HEK293 (cell line): ENCODE data around the gene ACTRT2.

Experiments
- CTCF ChIA-PET: fragments of 350-600 bp; formaldehyde crosslinking; extraction: SDS; loops from one replicate; lab custom pipeline; 2021; ENCODE audit warnings: antibody characterized with exemption; lab: Yijun Ruan, JAX
- POLR2A ChIA-PET: fragments of 300-600 bp; formaldehyde crosslinking; extraction: SDS; loops from one replicate; lab custom pipeline; 2020; ENCODE audit warnings: antibody characterized with exemption, inconsistent platforms; lab: Yijun Ruan, JAX
- H3K27ac ChIP-seq: fragments of 200-500 bp; sonication (Bioruptor generic); 2 replicates; pipeline ENCODE4 v1.5.1; 2014; ENCODE audit warnings: low read depth, low read length, control low read depth, inconsistent platforms; ENCODE audit errors: extremely low read depth
- H3K36me3 ChIP-seq, 2 experiments: fragments of 200-500 bp in 1 of 2; sonication (Bioruptor generic) in 1 of 2; 1 replicate in 1 of 2; 2 replicates in 1 of 2; pipeline ENCODE4 v1.5.1; 2014 to 2017; ENCODE audit warnings: inconsistent platforms in 2 of 2, low read length in 2 of 2; ENCODE audit not compliant: control insufficient read depth in 2 of 2, insufficient read depth in 1 of 2
- H3K4me1 ChIP-seq: fragments of 200-500 bp; sonication (Bioruptor generic); 2 replicates; pipeline ENCODE4 v1.5.1; 2014; ENCODE audit warnings: mild to moderate bottlenecking, low read length, inconsistent platforms; ENCODE audit not compliant: control insufficient read depth, insufficient read depth
- H3K4me3 ChIP-seq: 2 replicates; pipeline ENCODE4 v1.5.1; 2011; ENCODE audit warnings: low read depth, mild to moderate bottlenecking, control low read depth, low read length, moderate library complexity
- H3K9me3 ChIP-seq: fragments of 200-500 bp; sonication (Bioruptor generic); 2 replicates; pipeline ENCODE4 v1.5.1; 2014; ENCODE audit warnings: low read depth, low read length, inconsistent platforms; ENCODE audit not compliant: control insufficient read depth, insufficient read depth
- HOXA7 ChIP-seq: sonication (generic); formaldehyde crosslinking; IDR thresholded peaks from 2 replicates; pipeline ENCODE4 v1.8.1; 2022; ENCODE audit warnings: missing genetic modification reagents, borderline replicate concordance
- HOXC10 ChIP-seq: sonication (generic); formaldehyde crosslinking; IDR thresholded peaks from 2 replicates; pipeline ENCODE4 v1.8.1; 2023; ENCODE audit warnings: mild to moderate bottlenecking, missing genetic modification reagents
- KLF10 ChIP-seq: fragments of 450-650 bp; IDR thresholded peaks from 2 replicates; pipeline ENCODE4 v1.5.1; 2018; ENCODE audit warnings: missing biosample characterization, mild to moderate bottlenecking, missing genetic modification characterization
- KLF9 ChIP-seq: fragments of 450-650 bp; formaldehyde crosslinking; IDR thresholded peaks from 2 replicates; pipeline ENCODE4 v1.5.1; 2016; ENCODE audit warnings: missing biosample characterization, missing genetic modification characterization, low read depth
- MEIS1 ChIP-seq: sonication (generic); formaldehyde crosslinking; IDR thresholded peaks from 2 replicates; pipeline ENCODE4 v1.8.1; 2022; ENCODE audit warnings: missing genetic modification reagents, mild to moderate bottlenecking, borderline replicate concordance
- MYNN ChIP-seq: fragments of 450-650 bp; formaldehyde crosslinking; IDR thresholded peaks from 2 replicates; pipeline ENCODE4 v1.5.1; 2016; ENCODE audit warnings: missing biosample characterization, missing genetic modification characterization, borderline replicate concordance
- RBAK ChIP-seq: fragments of 450-650 bp; formaldehyde crosslinking; IDR thresholded peaks from 2 replicates; pipeline ENCODE4 v1.5.1; 2016; ENCODE audit warnings: missing biosample characterization, missing genetic modification characterization
- SETDB1 ChIP-seq: IDR thresholded peaks from one replicate; pipeline ENCODE4 v1.6.1; 2017; ENCODE audit warnings: mild to moderate bottlenecking, low read length, moderate library complexity, mixed read lengths; ENCODE audit not compliant: insufficient read length
- SP2 ChIP-seq: fragments of 450-650 bp; formaldehyde crosslinking; IDR thresholded peaks from 2 replicates; pipeline ENCODE4 v1.5.1; 2016; ENCODE audit warnings: missing biosample characterization, missing genetic modification characterization
- TCF7L2 ChIP-seq: IDR thresholded peaks from 2 replicates; pipeline ENCODE4 v1.6.1; 2011; ENCODE audit warnings: low read depth, mild to moderate bottlenecking, inconsistent platforms, low read length, moderate library complexity, borderline replicate concordance
- TRIM28 ChIP-seq: IDR thresholded peaks from 2 replicates; pipeline ENCODE4 v1.6.1; 2011; ENCODE audit warnings: low read length, control low read depth, borderline replicate concordance
- ZBTB11 ChIP-seq: fragments of 450-650 bp; formaldehyde crosslinking; conservative IDR thresholded peaks from 2 replicates; pipeline ENCODE4 v1.5.1; 2016; ENCODE audit warnings: low read depth, missing biosample characterization, missing genetic modification characterization
- ZFP41 ChIP-seq: fragments of 450-650 bp; formaldehyde crosslinking; IDR thresholded peaks from 2 replicates; pipeline ENCODE4 v1.5.1; 2016; ENCODE audit warnings: missing biosample characterization, missing genetic modification characterization, borderline replicate concordance
- ZNF10 ChIP-seq: fragments of 450-650 bp; formaldehyde crosslinking; IDR thresholded peaks from 2 replicates; pipeline ENCODE4 v1.5.1; 2017; ENCODE audit warnings: missing biosample characterization, missing genetic modification characterization
- ZNF280C ChIP-seq: fragments of 450-650 bp; formaldehyde crosslinking; IDR thresholded peaks from 2 replicates; pipeline ENCODE4 v1.5.1; 2016; ENCODE audit warnings: missing biosample characterization, missing genetic modification characterization
- ZNF292 ChIP-seq: fragments of 450-650 bp; formaldehyde crosslinking; IDR thresholded peaks from 2 replicates; pipeline ENCODE4 v1.5.1; 2016; ENCODE audit warnings: low read depth, missing biosample characterization, missing genetic modification characterization, borderline replicate concordance
- ZNF311 ChIP-seq: fragments of 450-650 bp; formaldehyde crosslinking; IDR thresholded peaks from 2 replicates; pipeline ENCODE4 v1.5.1; 2017; ENCODE audit warnings: missing biosample characterization, missing genetic modification characterization, borderline replicate concordance
- ZNF362 ChIP-seq: fragments of 450-650 bp; formaldehyde crosslinking; IDR thresholded peaks from 2 replicates; pipeline ENCODE4 v1.5.1; 2016; ENCODE audit warnings: missing biosample characterization, missing genetic modification characterization
- ZNF366 ChIP-seq: fragments of 450-650 bp; formaldehyde crosslinking; conservative IDR thresholded peaks from 2 replicates; pipeline ENCODE4 v1.5.1; 2016; ENCODE audit warnings: missing biosample characterization, missing genetic modification characterization
- ZNF433 ChIP-seq: fragments of 450-650 bp; formaldehyde crosslinking; IDR thresholded peaks from 2 replicates; pipeline ENCODE4 v1.5.1; 2016; ENCODE audit warnings: missing biosample characterization, missing genetic modification characterization, low read depth
- ZNF558 ChIP-seq: fragments of 450-650 bp; formaldehyde crosslinking; IDR thresholded peaks from 2 replicates; pipeline ENCODE4 v1.5.1; 2016; ENCODE audit warnings: missing biosample characterization, missing genetic modification characterization
- ZNF692 ChIP-seq: fragments of 450-650 bp; formaldehyde crosslinking; IDR thresholded peaks from 2 replicates; pipeline ENCODE4 v1.5.1; 2016; ENCODE audit warnings: missing biosample characterization, missing genetic modification characterization
- ZNF701 ChIP-seq: fragments of 450-650 bp; formaldehyde crosslinking; IDR thresholded peaks from 2 replicates; pipeline ENCODE4 v1.5.1; 2016; ENCODE audit warnings: missing biosample characterization, missing genetic modification characterization
- ZNF76 ChIP-seq: fragments of 450-650 bp; formaldehyde crosslinking; IDR thresholded peaks from 2 replicates; pipeline ENCODE4; 2016; ENCODE audit warnings: low read depth, missing biosample characterization, missing genetic modification characterization, borderline replicate concordance
- ZNF777 ChIP-seq: fragments of 450-650 bp; formaldehyde crosslinking; IDR thresholded peaks from 2 replicates; pipeline ENCODE4 v1.5.1; 2017; ENCODE audit warnings: missing biosample characterization, missing genetic modification characterization, borderline replicate concordance
- ZSCAN30 ChIP-seq: fragments of 450-650 bp; IDR thresholded peaks from 2 replicates; pipeline ENCODE4 v1.5.1; 2018; ENCODE audit warnings: missing biosample characterization, mild to moderate bottlenecking, missing genetic modification characterization, moderate library complexity

The ACTRT2 gene

GRCh38 chr1:3005771-3006170, 15.5 kb upstream of the ACTRT2 start:
- TF ChIP-seq MEIS1 (CRISPR knock-in tag) (no peak), ZNF10 (tag by site-specific recombination) (no peak), ZNF701 (tag by site-specific recombination) (no peak), KLF10 (tag by site-specific recombination) (no peak), ZNF76 (tag by site-specific recombination) (no peak), RBAK (no peak), ZNF433 (tag by site-specific recombination) (no peak), ZNF777 (tag by site-specific recombination) (no peak), SP2 (tag by site-specific recombination) (no peak), HOXC10 (no peak), ZNF280C (tag by site-specific recombination) (no peak), HOXA7 (CRISPR knock-in tag) (no peak), ZNF558 (tag by site-specific recombination) (no peak)
- Histone ChIP-seq H3K4me1 (no peaks in the 10 kb centered on the region), H3K4me3 (no peak overlapping the region), H3K36me3 (no peaks in the 10 kb centered on the region), H3K27ac (no peak overlapping the region), H3K9me3 (no peaks in the 10 kb centered on the region)
- POLR2A ChIA-PET = no interaction called here
- CTCF ChIA-PET = no interaction called here

GRCh38 chr1:3007298-3008147, 13.7 kb upstream of the ACTRT2 start:
- no peaks in the 10 kb centered on the region for H3K36me3 ChIP-seq
- no peaks in the 10 kb centered on the region for H3K9me3 ChIP-seq
- no peak overlapping the region for H3K27ac ChIP-seq
- H3K4me1 ChIP-seq = no peaks in the 10 kb centered on the region
- no peak overlapping the region for H3K4me3 ChIP-seq
- POLR2A ChIA-PET = no interaction called here
- CTCF ChIA-PET = interaction anchor here (0.8 kb wide), 1 partner anchor 86 kb away, joined by 4 read pairs; no protein-coding TSS in a partner anchor
- TF ChIP-seq ZFP41 (tag by site-specific recombination) (no peak), TCF7L2 (no peak), ZSCAN30 (no peak), MEIS1 (CRISPR knock-in tag) (no peak), ZNF292 (tag by site-specific recombination) (no peak), TRIM28 (peak; percentile 77; the same call in 1 of the 2 replicates), KLF9 (tag by site-specific recombination) (no peak), ZNF362 (tag by site-specific recombination) (no peak), ZNF311 (tag by site-specific recombination) (no peak), ZBTB11 (tag by site-specific recombination) (no peak), MYNN (tag by site-specific recombination) (no peak), SETDB1 (peak; percentile 94), ZNF366 (tag by site-specific recombination) (no peak), ZNF692 (tag by site-specific recombination) (no peak)
